NB4 (cell line): Measurements from ENCODE around the gene CYP1A1.

ENCODE experiments used
- MYC ChIP-seq: IDR thresholded peaks from 2 replicates; pipeline ENCODE4 v1.6.1; 2011; ENCODE audit warnings: low read depth, low read length
- POLR2A ChIP-seq: IDR thresholded peaks from 2 replicates; pipeline ENCODE4 v1.6.1; 2011; ENCODE audit warnings: mild to moderate bottlenecking; ENCODE audit not compliant: insufficient read length; ENCODE audit errors: extremely low read depth
- TF ChIP-seq, protein P1 (sequence below): IDR thresholded peaks from one replicate; pipeline ENCODE4 v1.5.1; 2012; ENCODE audit warnings: low read depth, low read length

DNA sequence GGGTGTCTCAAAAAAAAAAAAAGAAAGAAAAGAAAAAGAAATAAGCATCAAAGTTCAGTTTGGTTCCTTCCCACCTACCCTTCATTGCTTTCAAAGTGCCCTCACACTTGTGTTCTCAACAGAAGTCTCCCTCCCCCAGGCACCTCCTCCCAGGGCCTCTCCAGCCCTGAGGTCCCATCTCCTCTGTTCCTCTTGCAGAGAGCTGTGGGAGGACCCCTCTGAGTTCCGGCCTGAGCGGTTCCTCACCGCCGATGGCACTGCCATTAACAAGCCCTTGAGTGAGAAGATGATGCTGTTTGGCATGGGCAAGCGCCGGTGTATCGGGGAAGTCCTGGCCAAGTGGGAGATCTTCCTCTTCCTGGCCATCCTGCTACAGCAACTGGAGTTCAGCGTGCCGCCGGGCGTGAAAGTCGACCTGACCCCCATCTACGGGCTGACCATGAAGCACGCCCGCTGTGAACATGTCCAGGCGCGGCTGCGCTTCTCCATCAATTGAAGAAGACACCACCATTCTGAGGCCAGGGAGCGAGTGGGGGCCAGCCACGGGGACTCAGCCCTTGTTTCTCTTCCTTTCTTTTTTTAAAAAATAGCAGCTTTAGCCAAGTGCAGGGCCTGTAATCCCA lies 29.4 kb upstream of the CYP1A1 start:
- peak; percentile 15; the same call in 1 of the 2 replicates for TF ChIP-seq MYC
- TF ChIP-seq, protein P1, sequence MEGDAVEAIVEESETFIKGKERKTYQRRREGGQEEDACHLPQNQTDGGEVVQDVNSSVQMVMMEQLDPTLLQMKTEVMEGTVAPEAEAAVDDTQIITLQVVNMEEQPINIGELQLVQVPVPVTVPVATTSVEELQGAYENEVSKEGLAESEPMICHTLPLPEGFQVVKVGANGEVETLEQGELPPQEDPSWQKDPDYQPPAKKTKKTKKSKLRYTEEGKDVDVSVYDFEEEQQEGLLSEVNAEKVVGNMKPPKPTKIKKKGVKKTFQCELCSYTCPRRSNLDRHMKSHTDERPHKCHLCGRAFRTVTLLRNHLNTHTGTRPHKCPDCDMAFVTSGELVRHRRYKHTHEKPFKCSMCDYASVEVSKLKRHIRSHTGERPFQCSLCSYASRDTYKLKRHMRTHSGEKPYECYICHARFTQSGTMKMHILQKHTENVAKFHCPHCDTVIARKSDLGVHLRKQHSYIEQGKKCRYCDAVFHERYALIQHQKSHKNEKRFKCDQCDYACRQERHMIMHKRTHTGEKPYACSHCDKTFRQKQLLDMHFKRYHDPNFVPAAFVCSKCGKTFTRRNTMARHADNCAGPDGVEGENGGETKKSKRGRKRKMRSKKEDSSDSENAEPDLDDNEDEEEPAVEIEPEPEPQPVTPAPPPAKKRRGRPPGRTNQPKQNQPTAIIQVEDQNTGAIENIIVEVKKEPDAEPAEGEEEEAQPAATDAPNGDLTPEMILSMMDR = no peak
- TF ChIP-seq POLR2A = no peak
